ENCODE measurements around the gene POU2AF3.

POU2AF3 gene

DNA sequence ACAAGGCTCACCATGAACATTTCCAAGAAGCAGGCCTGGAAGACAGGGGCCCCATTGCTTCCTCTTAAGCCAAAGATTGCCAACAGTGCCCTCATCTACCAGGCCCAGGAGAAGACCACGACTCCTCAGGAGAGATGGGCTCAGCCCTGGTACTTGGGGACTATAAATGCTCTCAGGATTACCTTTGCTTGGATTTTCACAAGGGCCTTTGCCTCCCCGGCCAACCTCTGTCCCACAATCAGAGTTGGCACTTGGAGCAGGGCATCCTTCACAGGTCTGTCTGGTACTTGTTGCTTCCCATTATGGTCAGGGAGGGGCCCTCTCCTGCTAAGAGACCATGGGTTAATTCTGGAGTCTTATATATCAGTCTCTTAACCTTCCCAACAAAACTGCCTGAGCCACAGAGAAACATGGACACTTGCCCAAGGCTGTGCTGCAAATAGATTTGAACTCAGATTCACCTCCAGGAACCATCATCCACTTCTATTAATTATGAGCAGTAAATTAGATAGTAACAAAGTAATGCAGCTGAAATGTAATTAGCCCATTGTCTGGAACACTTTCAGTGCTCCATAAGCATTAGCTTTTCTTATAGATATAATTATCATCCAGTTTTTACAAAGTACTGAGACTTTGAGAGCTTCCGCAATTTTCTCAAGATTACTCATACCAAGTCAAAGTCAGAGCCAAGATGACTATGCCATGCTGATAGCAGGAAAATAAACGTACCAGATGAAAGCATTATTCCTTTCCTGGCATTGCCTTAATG is 33.5 kb downstream of the POU2AF3 start:
- ATAC-seq, result no peak
- H3K36me3 Mint-ChIP-seq, result no peaks in the 10 kb centered on the region
- H3K9me3 Mint-ChIP-seq, result no peaks in the 10 kb centered on the region
- DNase-seq (ENCODE audit: low spot score in 2 of 2), result no peak
- H3K27ac Mint-ChIP-seq, result no peak overlapping the region
- H3K4me1 Mint-ChIP-seq, result no peaks in the 10 kb centered on the region
- H3K4me3 Mint-ChIP-seq, result no peak overlapping the region

DNA sequence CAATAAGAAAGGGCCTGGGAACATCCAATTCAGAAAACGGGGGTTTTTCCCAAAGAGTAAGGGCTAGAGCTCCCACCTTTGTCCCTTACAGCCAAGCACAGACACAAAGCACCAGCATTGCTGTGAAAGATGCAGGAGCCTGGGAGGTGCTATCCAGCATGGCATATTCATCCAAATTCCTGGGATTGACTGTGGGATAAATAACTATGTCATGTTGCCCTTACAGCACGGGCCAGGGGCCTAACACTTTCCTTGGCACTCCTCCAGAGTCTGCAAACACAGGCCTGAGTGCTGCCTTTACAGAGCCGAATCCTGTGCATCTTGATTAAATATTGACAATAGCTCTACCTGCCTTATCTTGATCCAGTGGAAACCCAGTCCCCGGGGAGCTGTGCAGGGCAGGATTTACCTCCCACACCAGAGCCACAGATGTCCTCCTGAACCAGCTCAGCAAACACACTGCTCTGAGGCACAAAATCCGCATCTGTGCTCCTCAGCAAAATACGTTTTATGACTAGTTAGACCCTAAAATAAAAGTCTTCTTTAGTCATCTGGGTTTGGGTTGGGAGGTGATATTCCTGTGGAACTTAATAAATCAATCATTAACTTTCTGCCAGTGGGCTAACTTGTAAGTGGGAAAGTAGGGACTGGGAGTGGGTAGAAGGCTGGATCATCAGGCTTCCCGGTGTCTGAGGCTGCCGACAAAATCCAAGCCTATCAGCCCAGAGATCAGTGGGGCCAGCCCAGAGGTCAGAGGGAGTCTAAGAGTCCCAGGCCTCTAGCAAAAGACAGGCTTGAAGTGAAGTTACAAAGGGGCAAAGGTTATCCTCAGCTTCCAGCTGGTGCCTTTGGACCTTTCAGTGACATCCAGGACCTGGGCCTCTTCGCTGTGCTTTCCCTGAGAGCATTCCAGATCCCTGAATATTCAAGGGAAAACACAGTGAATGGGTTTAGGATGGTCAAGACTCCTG is 36.5 kb downstream of the POU2AF3 start:
- Mint-ChIP-seq H3K4me3 (no peak overlapping the region), H3K9me3 (peaks cover 4% of the 10 kb centered on the region), H3K4me1 (no peaks in the 10 kb centered on the region), H3K27ac (no peak overlapping the region), H3K36me3 (no peaks in the 10 kb centered on the region)
- DNase-seq (ENCODE audit: low spot score in 2 of 2) (no peak), ATAC-seq (no peak)

DNA sequence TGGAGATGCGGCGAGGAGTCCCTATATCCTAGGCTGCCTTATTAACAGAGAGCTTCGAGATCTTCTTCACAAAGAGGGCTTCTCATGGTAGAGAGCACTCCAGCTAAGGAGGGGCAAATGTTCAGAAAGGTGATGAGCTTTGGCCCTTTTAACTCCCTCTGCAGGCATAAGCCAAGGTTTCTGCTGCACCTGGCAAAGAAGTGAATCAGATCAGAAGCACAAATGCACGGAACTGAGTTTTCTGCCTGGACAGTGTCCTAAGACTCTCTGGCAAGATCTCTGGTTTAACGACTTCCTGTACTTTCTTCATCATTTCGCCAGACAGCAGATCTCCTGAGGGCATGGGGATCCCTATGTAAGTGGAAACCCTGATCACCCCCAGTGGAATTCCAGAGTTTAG is 37.2 kb downstream of the POU2AF3 start:
- Mint-ChIP-seq H3K4me3 (no peak overlapping the region), H3K36me3 (no peaks in the 10 kb centered on the region), H3K9me3 (peaks cover 4% of the 10 kb centered on the region), H3K27ac (no peak overlapping the region), H3K4me1 (no peaks in the 10 kb centered on the region)
- no peak for DNase-seq (ENCODE audit: low spot score in 2 of 2)
- ATAC-seq, result no peak

DNA sequence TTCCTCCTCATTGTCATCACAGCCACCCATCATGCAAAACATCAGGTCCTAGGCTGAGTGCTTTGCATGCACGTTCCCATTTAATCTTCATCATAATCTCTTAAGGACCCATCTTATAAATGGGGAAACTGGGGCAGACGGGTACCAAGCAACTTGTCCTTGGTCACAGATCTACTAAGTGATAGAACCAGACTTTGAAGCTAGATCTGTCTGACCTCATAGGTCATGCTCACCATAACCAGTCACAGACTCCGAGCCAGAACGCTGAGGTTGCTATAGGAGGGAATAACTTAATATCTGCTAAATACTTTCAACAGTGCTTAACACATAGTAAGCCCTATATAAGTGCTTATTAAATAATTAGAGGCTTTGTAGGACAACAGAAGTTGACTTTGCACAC is 37.7 kb downstream of the POU2AF3 start:
- Mint-ChIP-seq H3K9me3 (peaks cover 4% of the 10 kb centered on the region), H3K4me3 (no peak overlapping the region), H3K27ac (no peak overlapping the region), H3K36me3 (no peaks in the 10 kb centered on the region), H3K4me1 (no peaks in the 10 kb centered on the region)
- DNase-seq (ENCODE audit: low spot score in 2 of 2) (no peak), ATAC-seq (no peak)

DNA sequence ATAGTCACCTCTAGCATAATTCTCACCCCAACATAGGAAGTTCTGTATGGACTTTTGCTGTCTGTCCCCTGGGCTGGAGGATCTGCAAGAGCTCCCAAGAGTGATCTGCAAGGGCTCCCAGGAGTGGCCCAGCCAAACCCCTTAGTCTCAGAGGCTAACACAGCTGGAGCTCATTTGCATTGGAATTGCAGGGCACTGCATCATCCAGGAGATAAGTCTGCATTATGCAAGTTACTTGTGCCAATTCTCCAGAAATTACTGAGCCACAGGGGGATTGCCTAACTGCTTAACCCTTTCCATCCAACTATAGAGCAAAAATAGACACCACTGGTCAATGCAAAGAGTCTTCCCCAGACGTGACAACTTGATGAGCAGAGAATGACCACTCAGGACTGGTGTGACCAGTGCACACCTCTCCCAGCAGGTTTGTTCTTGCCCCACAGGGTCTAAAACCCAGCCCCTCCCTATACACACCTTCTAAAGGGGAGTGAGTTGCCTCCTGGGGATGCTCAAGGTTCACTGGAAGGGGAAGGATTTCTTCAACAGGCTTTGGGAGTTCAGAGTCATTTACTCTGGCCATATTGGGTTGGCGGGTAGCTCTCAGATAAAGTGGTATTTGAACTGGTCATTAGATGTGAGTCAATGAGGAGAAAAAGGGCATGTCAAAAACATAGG is 38.4 kb downstream of the POU2AF3 start:
- Mint-ChIP-seq H3K27ac (no peak overlapping the region), H3K4me1 (no peaks in the 10 kb centered on the region), H3K4me3 (no peak overlapping the region), H3K36me3 (no peaks in the 10 kb centered on the region), H3K9me3 (peaks cover 4% of the 10 kb centered on the region)
- no peak for DNase-seq (ENCODE audit: low spot score in 2 of 2)
- no peak for ATAC-seq

DNA sequence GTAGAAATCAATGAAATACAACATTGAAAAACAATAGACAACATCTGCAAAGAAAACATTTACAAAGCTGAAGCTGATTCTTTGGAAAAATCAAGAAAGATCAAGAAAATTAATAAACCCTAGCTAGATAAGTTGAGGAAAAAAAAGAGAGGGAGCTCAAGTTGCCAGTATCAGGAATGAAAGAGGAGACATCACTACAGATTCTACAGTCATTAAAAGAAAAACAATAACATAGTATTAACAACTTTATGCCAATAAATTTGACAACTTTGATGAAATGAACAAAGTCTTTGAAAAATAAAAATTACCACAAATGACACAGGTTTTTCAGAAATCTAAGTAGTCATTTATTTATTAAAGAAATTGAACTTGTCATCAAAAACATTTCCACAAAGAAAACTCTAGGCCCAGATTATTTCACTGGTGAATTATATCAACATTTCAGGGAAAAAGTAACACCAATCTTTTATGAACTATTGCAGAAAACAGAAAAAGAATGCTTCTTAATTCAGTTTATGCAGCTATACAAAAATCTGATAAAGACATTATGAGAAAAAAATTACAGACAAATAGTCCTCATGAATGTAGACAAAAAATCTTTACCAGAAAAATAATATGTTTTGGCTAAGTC is 41.5 kb downstream of the POU2AF3 start:
- DNase-seq (ENCODE audit: low spot score in 2 of 2) (no peak), ATAC-seq (no peak)
- no peaks in the 10 kb centered on the region for H3K4me1 Mint-ChIP-seq
- H3K27ac Mint-ChIP-seq, result no peak overlapping the region
- H3K4me3 Mint-ChIP-seq, result no peak overlapping the region
- H3K9me3 Mint-ChIP-seq, result peaks cover 4% of the 10 kb centered on the region
- H3K36me3 Mint-ChIP-seq, result no peaks in the 10 kb centered on the region

DNA sequence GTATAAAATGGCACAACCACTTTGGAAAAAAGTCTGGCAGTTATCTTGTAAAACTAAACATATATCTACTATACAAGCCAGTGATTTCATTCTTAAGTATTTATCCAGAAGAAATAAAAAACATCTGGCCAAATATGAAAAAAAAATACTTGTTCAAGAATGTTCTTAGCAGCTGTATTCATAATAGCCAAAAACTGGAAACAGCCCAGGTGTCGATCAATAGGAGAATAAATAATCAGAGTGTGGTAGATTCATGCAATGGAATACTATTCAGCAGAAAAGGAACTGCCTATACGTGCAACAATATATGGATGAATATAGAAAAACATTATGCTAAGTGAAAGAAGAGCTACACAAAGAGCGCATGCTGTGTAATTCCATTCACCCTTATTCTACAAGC is 44.0 kb downstream of the POU2AF3 start:
- Mint-ChIP-seq H3K4me1 (no peaks in the 10 kb centered on the region), H3K4me3 (no peak overlapping the region), H3K36me3 (no peaks in the 10 kb centered on the region), H3K27ac (no peak overlapping the region), H3K9me3 (peaks cover 4% of the 10 kb centered on the region)
- ATAC-seq (no peak), DNase-seq (ENCODE audit: low spot score in 2 of 2) (no peak)

DNA sequence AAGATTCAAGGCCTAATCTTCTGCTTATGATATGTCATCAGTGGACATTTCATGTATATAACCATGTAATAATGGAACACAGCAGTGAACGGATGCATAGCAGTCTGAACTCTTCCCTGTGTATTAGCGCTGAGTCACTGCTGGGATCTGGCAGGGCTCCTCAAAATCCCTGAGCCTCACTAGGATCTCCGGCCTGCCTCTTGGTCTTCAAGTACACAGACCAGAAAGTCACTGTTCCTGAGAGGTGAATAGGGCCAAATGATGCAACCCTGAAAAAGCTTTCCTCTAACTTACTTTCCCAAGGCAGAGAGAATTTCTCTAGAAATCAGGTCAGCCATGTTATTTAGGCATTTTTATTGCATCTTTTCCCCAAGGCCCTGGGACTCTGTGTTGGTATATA is 45.7 kb downstream of the POU2AF3 start:
- ATAC-seq (no peak), DNase-seq (ENCODE audit: low spot score in 2 of 2) (peak in 1 of 2 donors; percentile 7)
- H3K4me1 Mint-ChIP-seq, result no peaks in the 10 kb centered on the region
- no peak overlapping the region for H3K27ac Mint-ChIP-seq
- no peak overlapping the region for H3K4me3 Mint-ChIP-seq
- H3K9me3 Mint-ChIP-seq, result peaks cover 4% of the 10 kb centered on the region
- H3K36me3 Mint-ChIP-seq, result no peaks in the 10 kb centered on the region

DNA sequence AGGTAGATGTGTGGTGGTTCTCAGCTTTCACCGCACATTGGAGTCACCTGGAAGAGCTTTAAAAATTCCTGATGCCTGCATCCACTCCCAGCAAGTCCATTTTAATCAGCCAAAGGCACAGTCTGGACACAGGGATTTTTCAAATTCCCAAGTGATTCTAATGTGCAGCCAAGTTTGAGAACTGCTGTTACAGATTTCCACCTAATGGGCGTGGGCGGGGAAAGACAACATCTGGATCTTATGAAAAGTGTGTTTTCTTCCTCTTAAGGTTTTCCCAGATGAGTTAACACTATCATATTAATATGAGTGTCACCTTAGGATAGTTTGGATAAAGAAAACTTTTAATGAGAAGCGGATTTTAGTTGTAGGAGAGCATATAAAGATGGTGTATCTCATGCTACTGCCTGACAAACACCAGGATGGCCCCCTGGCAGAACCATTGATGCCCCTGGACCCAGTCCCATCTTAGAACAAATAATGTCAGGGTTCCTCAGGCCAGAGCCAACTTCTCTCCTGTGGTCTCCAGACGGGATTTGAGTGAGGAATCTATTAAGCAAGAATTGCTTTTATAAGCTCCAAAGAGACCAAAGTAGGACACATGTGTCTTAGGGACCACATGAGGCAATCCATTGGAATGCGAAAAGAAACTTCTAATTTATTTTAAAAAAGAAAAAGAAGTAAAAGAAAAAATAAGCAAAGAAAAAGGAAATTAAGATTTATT is 48.8 kb downstream of the POU2AF3 start:
- Mint-ChIP-seq H3K27ac (no peak overlapping the region), H3K36me3 (no peaks in the 10 kb centered on the region), H3K9me3 (no peaks in the 10 kb centered on the region), H3K4me3 (no peak overlapping the region), H3K4me1 (no peaks in the 10 kb centered on the region)
- ATAC-seq, result no peak
- DNase-seq (ENCODE audit: low spot score in 2 of 2), result peak in 1 of 2 donors; percentile 18

DNA sequence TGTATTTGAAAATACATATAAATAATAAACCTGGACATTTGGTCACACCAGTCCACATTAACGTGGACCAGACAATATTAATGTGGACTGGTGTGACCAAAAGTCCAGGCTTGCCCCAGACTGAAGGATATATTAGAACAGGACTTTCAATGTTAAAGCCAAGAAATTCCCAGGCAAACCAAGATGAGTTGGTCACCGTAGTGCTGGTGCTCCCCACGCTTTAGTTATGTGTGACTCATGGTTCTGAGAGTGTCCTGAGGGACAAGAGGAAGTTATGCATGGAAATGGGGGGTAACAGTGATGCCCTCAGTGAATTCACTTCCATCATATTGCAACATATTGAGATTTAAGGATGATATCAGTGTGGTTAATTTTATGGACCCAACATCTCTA is 49.4 kb downstream of the POU2AF3 start:
- ATAC-seq, result no peak
- Mint-ChIP-seq H3K4me1 (no peaks in the 10 kb centered on the region), H3K9me3 (no peaks in the 10 kb centered on the region), H3K36me3 (no peaks in the 10 kb centered on the region), H3K4me3 (no peak overlapping the region), H3K27ac (no peak overlapping the region)
- peak in 1 of 2 donors; percentile 7 for DNase-seq (ENCODE audit: low spot score in 2 of 2)

DNA sequence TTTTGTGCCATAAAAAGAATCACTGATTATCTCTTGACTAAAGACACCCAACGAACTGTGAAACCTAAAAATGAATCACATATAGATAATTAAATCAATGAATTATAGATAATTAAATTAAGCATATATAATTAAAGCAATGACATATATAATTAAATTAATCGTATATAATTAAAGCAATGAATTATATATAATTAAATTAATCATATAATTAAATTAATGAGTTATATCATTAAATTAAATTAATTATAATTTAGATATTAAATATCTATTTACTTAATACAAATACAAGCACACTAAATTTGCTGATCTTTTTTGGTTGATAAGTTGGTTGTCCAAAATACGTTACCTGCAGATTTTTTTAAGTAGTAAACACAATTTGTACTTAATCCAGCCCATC is 49.8 kb downstream of the POU2AF3 start:
- H3K9me3 Mint-ChIP-seq, result no peaks in the 10 kb centered on the region
- ATAC-seq, result no peak
- no peaks in the 10 kb centered on the region for H3K4me1 Mint-ChIP-seq
- no peak for DNase-seq (ENCODE audit: low spot score in 2 of 2)
- no peaks in the 10 kb centered on the region for H3K36me3 Mint-ChIP-seq
- H3K4me3 Mint-ChIP-seq, result no peak overlapping the region
- H3K27ac Mint-ChIP-seq, result no peak overlapping the region

DNA sequence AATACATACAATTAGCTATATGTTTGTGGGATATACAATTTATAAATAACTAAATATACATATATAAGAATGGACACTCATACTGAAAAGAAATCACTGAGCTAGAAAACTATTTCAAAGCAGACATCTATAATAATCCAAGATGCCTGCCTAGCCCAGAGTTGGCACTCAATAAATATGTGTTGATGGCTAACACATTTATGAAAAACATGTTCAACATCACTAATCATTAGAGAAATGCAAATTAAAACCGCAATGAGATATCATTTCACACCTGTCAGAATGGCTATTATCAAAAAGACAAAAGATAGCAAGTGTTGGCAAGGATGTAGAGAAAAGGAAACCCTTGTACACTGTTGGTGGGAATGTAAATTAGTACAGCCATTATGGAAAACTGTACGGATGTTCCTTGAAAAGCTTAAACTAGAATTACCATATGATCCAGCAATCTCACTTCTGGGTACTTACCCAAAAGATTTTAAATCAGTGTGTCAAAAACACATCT is 50.9 kb downstream of the POU2AF3 start:
- DNase-seq (ENCODE audit: low spot score in 2 of 2), result no peak
- Mint-ChIP-seq H3K4me3 (no peak overlapping the region), H3K36me3 (no peaks in the 10 kb centered on the region), H3K27ac (no peak overlapping the region), H3K4me1 (no peaks in the 10 kb centered on the region), H3K9me3 (no peaks in the 10 kb centered on the region)
- ATAC-seq, result no peak

DNA sequence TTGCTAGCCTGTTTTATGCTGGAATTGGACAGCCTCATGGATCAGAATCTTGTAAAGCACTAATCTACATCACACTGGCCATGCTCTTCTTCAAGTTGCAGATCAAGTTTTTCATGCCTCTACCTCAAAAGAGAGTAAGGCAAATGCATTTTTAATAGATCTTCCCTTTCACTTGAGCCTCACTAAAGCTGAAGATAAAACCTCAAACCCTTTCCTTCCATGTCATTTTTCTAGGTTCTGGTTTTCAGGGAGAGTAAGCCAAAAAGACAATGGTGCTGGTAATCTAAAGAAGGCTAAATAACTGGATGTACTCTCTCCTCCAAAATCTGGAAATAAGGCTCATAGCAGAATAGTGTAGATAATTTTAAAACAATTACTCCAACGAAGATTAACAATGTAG is 52.5 kb downstream of the POU2AF3 start:
- no peak overlapping the region for H3K4me3 Mint-ChIP-seq
- H3K36me3 Mint-ChIP-seq, result no peaks in the 10 kb centered on the region
- DNase-seq (ENCODE audit: low spot score in 2 of 2) (no peak), ATAC-seq (no peak)
- H3K9me3 Mint-ChIP-seq, result no peaks in the 10 kb centered on the region
- H3K4me1 Mint-ChIP-seq, result no peaks in the 10 kb centered on the region
- H3K27ac Mint-ChIP-seq, result no peak overlapping the region

DNA sequence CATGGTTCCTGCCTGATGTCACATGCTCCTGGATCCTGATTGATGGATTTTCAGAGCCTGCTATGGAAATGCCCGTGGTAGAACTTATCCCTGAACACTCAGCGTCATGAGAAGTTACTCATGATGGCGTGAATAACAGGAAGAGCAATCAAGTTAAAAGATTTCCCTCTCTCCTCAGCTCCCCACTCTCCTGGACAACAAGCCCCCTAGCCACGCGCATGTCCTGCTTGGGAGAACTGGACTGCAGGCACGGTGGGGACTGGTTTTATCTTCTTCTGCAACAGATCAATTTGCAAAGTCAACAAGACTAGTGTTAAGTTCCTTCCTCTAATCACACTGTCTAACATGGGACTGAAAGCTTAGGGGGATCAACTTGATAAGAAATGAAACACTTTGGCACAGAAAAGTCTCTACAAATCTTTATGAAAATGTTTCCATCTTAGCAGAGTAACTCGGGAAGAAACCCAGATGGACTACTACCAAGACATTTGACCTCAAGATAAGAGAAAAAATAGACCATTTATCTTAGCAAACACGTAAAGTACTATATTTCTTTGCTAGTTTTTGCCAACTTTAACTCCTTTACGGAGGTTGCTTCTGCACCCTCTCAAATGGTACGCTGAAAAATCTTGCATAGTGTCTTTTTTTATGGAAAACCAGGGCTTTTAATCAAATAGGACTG is 53.2 kb downstream of the POU2AF3 start:
- Mint-ChIP-seq H3K36me3 (no peaks in the 10 kb centered on the region), H3K4me1 (no peaks in the 10 kb centered on the region), H3K4me3 (no peak overlapping the region), H3K9me3 (no peaks in the 10 kb centered on the region), H3K27ac (no peak overlapping the region)
- ATAC-seq (no peak), DNase-seq (ENCODE audit: low spot score in 2 of 2) (peak in 1 of 2 donors; percentile 32)
